Stimulated activated naive CD4-positive, alpha-beta T cell (primary cell): Measurements from ENCODE around the gene FAM200A.
"Not testable (repeated sequence)": the region's sequence is repeated elsewhere in the genome, so short reads cannot be mapped to it uniquely, and the experiment has no call there.

Experiments
- DNase-seq, 6 experiments: peaks; one replicate each; lab custom pipeline; 2025; lab: John Stamatoyannopoulos, UW

Gene FAM200A

DNA sequence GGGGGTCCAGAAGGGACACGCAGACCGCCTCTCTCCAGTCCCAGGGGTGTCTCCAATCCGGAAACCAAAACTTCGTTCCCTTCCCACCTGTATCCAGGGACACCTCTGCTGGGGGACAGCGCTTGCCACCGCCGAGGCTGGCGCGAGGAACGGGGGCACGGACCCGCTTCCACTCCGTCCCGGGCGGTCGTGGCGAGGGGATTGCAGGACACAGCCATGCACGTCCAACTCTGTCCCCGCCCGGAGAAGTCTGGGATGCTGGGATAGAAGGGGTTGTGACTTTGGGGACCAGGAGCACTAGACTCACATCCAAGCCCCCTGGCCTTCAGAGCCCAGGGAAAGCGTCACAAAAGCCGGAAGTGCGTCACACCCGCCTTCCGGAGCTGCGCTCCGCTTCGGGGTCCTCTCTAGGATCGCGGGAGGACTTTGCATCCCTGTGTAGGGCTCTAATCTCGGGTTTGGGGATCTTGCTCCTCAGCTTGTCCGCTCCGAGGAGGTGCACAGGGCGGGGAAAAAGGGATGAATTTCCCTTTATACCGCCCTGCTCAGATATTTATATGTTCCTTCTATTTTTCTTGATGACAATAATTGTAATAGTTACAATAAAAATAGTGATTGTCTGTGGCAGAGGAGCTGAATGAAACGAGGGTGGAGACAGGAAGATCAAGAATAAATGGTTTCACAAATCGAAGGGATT is at the start of gene FAM200A:
Gene FAM200A (minus strand): TSS at position 348 of the 697 bp plus-strand sequence. CDS start 3,707 bp downstream, outside the sequence.
- peak; percentile 72 to 85 (median 80) for DNase-seq

DNA sequence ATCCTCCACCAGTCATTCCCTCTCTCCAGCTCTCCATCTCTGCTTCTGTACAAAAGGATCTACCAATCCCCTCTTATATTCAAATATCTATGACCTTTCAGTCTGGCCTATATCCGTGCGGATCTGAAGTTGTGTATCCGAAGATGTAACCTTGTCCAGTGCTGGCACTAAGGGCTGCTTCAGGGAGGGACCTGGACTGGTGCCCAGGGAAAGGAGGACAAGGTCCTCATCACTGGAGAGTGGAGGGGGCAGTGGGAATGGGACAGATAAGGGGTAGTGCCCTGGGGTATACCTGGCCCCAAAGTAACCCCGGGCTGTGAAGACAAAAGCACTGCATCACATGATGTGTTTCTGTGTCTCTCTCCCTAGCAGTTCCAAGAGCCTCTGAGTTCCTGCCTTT is 47.9 kb upstream of the FAM200A start:
- no peak for DNase-seq

DNA sequence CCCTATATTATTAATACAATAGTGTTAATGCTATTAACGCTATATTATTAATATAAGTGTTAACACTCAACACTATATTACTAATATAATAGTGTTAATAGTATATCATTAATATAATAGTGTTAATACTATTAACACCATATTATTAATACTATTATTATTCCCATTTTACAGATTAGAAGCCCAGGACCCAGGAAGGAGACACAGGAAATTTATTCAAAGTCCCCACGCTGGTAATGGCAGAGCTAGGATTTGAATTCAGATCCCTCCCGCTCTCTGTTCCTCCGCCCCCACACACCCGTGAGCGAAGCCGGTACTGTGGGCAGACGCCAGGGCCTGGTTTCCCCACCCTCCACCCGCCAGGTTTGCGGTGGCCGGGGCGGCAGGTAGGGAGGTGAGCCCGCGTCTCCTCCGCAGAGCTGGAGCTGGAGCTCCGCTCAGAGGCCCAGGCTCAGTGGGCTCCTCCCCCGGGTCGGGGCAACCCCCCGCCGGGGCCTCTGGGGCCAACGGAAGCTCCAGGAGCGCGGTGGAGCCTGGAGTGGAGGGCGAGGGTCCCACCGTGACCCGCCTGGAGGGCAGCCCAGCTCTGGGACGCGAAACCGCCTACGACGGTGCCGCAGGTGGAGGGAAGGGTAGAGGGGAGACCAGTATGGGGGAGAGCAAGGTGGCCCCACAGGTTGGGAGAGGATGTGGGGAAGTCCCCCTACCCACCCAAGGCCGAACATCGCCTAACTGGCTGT is 46.0 kb upstream of the FAM200A start, which contains the start of gene TMEM225B:
Gene TMEM225B (plus strand): TSS at position 506 of the 740 bp plus-strand sequence. CDS start 6,122 bp downstream, outside the sequence.
- DNase-seq: peak in 3 of 6 experiments; percentile 5 to 48 (median 22)

DNA sequence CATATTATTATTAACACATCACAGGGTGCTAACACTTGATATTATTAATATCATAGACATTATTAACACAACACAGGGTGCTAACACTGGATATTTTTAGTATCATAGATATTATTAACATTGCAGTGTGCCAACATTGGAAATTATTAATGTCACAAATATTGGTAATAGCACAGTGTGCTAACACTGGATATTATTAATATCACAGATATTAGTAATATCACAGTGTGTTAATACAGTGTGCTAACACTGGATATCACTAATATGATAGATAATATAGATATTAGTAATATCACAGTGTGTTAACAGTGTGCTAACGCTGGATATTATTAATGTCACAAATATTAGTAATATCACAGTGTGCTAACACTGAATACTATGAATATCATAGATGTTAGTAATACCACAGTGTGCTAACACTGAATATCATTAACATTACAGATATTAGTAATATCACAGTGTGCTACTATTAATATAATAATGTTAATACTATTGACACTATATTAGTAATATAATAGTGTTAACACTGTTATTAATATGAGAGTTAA is 44.6 kb upstream of the FAM200A start:
- DNase-seq: no peak

DNA sequence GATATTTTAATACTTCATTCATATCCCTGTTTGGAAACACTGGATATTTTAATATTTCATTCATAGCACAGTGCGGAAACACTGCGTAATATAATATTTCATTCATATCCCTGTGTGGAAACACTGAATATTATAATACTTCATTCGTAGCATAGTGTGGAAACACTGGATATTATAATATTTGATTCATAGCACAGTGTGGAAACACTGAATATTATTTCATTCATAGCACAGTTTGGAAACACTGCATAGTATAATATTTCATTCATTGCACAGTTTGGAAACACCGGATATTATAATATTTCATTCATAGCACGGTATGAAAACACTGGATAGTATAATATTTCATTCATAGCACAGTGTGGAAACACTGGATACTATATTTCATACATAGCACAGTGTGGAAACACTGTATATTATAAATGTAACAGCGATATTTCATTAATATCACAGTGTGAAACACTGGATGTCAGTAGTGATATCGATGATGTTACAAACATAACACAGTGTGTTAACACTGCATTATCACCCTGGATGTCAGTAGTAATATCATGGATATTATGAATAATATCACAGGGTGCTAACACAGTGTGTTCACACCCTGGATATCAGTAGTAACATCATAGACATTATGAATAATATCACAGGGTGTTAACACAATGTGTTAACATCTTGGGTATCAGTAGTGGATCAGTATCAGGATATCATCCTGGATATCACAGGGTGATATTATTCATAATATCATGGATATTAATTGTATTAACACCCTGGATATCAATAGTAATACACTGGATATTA is 43.2 kb upstream of the FAM200A start:
- DNase-seq: peak in 1 of 6 experiments; percentile 9

DNA sequence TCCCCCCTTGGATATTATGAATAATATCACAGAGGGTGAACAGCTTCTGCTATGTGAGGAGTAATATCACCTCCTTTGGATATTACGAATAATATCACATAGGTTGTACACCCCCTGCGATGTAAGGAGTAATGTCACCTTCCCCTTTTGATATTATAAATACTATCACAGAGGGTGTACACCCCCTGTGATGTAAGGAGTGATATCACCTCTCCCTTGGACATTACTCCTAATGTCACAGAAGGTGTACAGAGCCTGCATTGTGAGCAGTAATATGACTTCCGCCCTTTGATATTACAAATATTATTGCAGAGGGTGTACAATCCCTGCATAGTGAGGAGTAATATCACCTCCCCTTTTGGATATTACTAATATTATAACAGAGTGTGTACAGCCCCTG is 37.0 kb upstream of the FAM200A start:
- no peak for DNase-seq

DNA sequence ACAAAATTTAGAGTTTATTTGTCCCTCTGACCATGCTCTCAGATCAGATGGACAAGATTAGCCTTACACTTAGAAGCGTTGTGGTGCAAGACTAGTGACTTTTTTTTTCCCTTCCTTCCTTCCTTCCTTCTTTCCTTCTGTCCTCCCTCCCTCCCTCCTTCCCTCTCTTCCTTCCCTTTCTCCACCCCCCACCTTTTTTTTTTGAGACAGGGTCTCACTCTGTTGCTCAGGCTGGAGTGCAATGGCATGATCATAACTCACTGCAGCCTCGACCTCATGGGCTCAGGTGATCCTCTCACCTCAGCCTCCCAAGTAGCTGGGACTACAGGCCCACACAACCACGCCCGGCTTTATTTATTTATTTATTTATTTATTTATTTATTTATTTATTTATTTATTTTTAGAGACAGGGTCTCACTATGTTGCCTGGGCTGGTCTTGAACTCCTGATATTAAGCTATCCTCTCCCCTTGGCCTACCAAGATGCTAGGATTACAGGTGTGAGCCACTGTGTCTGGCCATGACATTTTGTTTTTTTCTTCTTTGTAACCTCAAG is 28.9 kb upstream of the FAM200A start:
- not testable (repeated sequence) for DNase-seq

DNA sequence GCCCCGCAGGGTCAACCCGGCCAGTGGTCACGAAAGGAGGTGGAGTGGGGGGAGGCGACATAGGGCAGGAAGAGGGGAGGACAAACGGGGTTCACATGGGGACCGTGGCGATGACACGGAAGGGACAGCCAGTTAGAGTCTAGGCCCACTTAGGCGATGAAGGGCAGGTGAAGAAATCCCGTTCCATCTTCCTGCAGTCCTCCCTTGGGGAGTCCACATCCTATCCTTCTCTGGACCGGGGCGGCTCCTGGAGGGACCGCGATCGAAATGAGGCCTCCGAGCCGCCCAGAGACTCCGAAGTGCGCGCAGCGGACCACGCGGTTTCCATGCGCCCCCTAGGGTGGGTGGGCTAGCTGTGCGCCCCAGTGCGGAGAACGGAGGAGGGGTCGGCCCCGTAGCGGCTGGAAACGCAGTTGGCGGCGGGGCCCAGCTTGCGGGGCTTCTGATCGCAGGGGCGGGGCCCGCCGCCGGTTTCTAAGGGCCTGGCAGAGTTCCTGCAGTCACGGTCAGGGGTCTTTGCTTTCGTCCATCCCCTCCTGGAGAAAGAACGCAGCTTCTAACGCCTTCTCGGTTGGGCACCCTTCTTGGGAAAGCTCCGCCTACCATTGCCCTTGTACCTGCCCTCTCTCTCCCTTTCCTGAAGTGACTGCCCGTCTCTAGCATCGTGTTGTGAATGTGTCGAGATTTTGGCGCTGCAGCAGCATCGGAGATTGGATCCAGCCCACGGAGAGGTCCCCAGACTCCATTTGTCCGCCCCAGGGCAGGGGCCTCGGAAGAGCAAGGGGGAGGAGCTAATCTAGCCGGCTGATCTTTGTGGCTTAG is 28.3 kb upstream of the FAM200A start:
- DNase-seq: peak; percentile 7 to 64 (median 51)

DNA sequence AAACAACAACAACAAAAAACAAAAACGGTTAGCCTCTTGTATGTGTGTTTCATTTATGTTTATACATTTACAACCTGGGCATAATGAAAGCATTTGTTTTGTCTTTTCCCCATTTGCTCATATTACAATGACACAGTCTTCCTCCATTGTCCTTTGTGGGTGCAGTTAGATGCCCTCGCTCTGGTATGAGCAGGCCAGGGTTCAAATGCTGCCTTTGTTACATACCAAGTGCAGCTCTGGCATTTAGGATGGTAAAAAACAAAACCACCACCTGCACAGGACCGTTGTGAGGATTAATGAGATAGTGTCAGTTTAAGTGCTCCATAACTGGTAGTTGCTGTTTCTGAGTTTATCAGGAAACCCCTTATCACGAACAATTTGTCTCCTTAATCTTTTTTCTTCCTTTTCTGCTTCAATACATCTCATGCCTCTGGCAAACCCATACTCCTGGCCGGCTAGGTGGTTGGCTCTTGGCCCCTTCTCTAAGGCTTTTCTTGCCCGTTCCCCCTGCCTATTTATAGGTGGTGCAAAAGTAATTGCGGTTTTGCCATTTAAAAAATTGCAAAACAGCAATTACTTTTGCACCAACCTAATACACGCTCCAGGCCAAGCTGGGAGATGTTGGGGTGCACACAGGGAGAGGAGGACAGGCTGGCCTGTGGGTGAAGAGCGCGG is 27.5 kb upstream of the FAM200A start:
- no peak for DNase-seq

DNA sequence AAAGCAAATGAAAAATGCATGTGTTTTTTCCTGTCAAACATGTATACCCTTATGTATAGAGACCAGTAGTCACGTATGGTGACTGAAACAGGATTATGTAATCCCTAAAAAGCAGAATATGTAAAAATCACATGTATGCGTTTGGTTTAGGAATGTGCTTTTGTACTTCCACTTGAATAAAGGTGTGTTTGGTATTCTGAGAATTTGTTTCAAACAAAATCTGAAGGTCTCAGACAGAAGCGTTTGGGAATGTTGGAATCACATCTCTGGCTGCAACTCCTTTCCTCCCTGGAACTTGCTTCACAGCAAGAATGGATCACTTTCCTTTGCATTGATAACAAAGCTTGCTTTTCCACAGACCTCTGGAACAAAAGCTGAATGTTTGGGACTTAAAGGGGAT is 24.3 kb upstream of the FAM200A start:
- DNase-seq: no peak

DNA sequence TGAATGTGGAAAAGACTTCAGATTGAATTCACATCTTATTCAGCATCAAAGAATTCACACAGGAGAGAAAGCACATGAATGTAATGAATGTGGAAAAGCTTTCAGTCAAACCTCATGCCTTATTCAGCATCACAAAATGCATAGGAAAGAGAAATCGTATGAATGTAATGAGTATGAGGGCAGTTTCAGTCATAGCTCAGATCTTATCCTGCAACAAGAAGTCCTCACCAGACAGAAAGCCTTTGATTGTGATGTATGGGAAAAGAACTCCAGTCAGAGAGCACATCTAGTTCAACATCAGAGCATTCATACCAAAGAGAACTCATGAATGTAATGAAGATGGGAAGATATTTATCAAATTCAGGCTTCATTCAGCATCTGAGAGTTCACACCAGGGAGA is 21.3 kb upstream of the FAM200A start:
- DNase-seq: no peak

DNA sequence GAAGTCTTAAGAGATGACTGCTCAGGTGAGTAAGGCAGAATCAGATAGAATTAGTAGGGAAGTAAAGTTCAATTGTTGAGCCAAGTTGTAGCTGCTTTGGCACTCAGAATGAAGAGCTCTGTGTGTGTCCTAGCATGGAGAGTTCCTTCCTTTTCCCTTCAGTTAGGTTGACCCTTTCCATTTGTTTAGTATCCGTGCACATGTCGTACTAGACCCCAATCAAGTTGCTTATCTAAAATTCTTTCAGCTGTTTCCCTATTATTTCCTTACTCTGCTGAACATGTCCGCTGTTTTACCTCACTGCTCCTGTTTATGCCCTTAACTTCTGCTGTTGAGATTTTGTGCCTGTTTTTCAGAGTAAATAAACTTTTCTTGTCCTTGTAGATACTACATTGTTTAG is 19.9 kb upstream of the FAM200A start:
- no peak for DNase-seq

DNA sequence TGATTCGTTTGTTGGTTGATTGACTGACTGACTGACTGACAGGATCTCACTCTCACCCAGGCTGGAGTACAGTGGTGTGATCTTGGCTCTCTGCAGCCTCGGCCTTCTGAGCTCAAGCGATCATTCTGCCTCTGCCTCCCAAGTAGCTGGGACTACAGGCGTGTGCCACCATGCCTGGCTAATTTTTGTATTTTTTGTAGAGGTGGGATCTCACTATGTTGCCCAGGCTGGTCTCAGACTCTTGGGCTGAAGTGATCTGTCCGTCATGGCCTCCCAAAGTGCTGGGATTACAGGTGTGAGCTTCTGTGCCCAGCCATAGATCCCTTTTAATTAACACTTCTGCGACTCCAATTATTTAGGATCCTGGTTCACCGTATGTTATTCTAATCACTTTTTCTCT is 16.9 kb upstream of the FAM200A start:
- DNase-seq: not testable (repeated sequence)

DNA sequence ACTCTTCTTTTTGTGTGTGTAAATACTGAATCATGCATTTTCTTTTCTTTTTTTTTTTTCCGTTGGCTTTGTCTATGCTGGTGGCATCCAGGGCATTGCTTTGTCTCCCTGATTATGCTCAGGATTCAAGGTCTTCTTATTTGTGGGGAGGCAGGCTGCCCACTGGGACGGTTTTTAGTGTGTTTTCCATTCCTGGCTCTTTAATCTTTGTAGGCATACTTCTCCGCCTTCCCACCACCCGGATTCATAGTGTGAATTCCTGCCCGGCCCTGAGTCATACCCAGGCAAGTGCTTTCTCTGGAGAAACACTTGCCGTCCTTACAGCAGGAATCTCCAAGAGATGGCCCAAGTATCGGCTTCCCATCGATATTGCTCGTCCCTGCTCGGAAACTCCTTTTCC is 11.7 kb upstream of the FAM200A start:
- no peak for DNase-seq

DNA sequence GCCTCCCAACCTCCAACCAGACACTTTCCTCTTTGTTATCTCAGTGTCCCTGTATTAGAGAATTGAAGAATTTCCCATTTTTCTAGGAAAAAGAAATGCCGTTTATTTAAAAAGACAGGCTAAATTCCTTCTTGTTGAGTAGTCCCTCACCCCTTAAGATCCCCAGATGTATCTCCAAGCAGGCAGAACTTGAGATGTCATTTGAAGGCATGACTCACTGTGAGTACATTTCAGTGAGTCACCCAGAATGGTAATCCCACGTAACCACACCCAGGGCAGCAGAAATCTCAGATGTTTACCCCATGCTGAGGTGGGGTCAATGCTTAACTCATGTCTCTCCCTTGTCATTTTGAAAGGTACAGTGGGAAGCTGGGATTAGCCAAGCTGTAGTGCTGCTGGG is 10.9 kb upstream of the FAM200A start:
- no peak for DNase-seq

DNA sequence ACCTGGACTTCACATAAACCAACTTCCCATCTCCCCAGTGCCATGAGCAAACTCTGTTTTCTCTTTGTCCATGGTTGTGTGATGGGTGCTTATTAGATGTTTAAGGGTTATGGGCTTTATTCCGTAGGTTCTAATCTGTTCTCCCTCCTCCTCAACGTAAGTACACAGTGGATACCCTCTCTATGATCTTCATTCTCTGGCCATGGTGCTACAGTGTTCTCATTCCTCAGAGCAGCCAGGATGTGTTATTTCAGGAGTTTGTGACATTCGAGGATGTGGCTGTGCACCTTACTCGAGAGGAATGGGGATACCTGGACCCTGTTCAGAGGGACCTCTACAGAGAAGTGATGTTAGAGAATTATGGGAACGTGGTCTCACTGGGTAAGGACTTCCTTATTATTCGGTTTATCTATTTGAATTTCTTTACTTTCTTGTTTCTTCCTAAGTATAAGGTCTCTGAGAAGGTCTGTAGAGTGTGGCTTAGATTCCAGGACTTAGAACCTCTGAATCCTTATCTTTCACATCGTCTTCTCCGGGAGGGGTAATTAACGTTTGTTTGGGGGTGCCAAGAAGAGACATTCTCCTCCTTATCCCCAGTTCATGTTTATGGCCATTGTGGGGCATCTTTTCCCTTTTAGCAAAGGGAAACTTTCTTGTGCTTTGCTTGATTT is 10.3 kb upstream of the FAM200A start:
- no peak for DNase-seq

DNA sequence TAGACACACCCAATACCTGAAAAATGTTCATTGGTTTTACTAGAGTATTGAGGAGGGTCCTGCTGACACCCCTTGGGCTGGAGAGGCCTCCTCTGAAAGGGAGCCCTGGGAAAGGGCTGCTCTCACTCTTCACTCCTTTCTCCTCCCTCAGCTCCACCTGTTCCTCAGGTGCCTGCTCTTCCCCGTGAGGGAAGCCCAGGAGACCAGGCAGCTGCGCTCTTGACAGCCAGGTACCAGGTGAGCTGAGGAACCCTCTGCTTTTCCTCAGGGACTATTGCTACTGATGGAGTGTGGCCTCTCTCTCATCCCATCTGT is 9.8 kb upstream of the FAM200A start:
- DNase-seq: no peak

DNA sequence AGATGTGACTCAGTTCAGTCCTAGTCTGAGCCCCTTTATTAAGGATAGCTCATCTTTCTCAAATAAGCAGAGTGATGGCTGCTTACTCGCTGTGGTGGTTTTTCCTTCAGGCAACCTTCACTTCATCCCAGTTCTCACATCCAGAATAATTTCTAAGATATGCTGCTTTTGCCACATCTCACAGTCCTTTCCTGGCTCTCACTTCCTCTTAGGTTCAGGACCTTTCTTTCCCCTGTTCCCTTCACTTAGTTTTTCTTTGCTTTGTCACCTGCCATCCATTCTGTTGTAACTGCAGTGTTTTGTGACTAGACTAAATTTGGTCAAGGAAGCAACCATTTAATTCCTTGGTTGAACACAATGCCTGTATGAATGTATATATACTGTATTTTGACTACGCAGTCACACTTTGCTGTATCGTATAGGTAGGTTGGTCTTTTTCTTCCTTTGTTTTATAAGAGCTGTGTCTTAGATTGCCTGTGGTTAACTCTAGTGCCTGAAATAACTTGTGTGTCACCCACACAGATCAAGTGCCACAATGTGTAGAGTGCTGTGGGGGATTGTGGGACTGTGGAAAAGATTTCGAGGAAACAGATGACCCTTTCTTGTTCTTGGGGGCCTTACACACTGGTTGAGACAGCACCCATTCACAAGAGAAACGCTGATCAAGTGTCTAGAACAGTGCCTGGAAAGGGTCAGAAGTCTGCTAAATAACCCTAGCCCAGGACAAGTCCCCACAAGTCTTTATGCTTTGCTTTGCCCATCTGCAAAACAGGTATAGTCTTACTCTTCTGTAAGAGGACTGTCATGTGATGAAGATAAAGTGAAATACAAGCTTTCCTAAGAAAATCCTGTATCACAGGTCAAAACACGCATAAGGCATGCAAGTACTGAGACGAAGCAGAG is 9.2 kb upstream of the FAM200A start:
- no peak for DNase-seq
